ENCODE measurements around the gene PTPRG. TPM values are rescaled to one million over a fixed set of nuclear protein-coding genes. Genes with fewer than 3 reads are reported as not detected.

PTPRG gene
- total RNA-seq, 1 donor from 2014 or later: 0.22 TPM

- intact Hi-C loops (cut with micrococcal nuclease): no loop called here
- Mint-ChIP-seq H3K4me1 (peaks cover 11% of the 10 kb centered on the region), H3K27me3 (no peaks in the 10 kb centered on the region), H3K36me3 (ENCODE audit: low read depth) (no peaks in the 10 kb centered on the region), H3K9me3 (no peaks in the 10 kb centered on the region), H3K4me3 (no peak overlapping the region), H3K27ac (no peak overlapping the region)
- DNase-seq: no peak
- TF ChIP-seq CTCF (IDR thresholded peaks at IDR 0.05): no peak
- ChIA-PET POLR2A (no interaction called here), CTCF (no interaction called here)
- ATAC-seq (ENCODE audit: low read depth): no peak
These were observed 723.1 kb downstream of the PTPRG start for GRCh38 chr3:62284442-62284841.

GRCh38 chr3:62287392-62287927 lies 726.1 kb downstream of the PTPRG start:
- intact Hi-C loops (cut with micrococcal nuclease): no loop called here
- Mint-ChIP-seq H3K27ac (no peak overlapping the region), H3K27me3 (no peaks in the 10 kb centered on the region)

GRCh38 chr3:62289922-62290321 lies 728.6 kb downstream of the PTPRG start:
- intact Hi-C loops (cut with micrococcal nuclease): no loop called here
- H3K27me3 Mint-ChIP-seq: no peaks in the 10 kb centered on the region
- H3K4me3 Mint-ChIP-seq: no peak overlapping the region
- CTCF ChIA-PET: no interaction called here
- no peak overlapping the region for H3K27ac Mint-ChIP-seq
- no peak for TF ChIP-seq CTCF (IDR thresholded peaks at IDR 0.05)
- DNase-seq: no peak
- no peaks in the 10 kb centered on the region for H3K9me3 Mint-ChIP-seq
- POLR2A ChIA-PET: no interaction called here
- H3K36me3 Mint-ChIP-seq (ENCODE audit: low read depth): no peaks in the 10 kb centered on the region
- no peak for ATAC-seq (ENCODE audit: low read depth)
- H3K4me1 Mint-ChIP-seq: peaks cover 11% of the 10 kb centered on the region

More at GRCh38 chr3:62287392-62287927, 726.1 kb downstream of the PTPRG start:
- no peak for DNase-seq
- Mint-ChIP-seq H3K36me3 (ENCODE audit: low read depth) (no peaks in the 10 kb centered on the region), H3K9me3 (no peaks in the 10 kb centered on the region), H3K4me3 (no peak overlapping the region), H3K4me1 (peaks cover 11% of the 10 kb centered on the region)
- TF ChIP-seq CTCF (IDR thresholded peaks at IDR 0.05): no peak
- ATAC-seq (ENCODE audit: low read depth): no peak
- POLR2A ChIA-PET: no interaction called here
- CTCF ChIA-PET: no interaction called here

GRCh38 chr3:62293051-62293780 lies 731.8 kb downstream of the PTPRG start:
- ATAC-seq (ENCODE audit: low read depth) (no peak), DNase-seq (no peak)
- Mint-ChIP-seq H3K9me3 (no peaks in the 10 kb centered on the region), H3K4me1 (no peaks in the 10 kb centered on the region), H3K36me3 (ENCODE audit: low read depth) (no peaks in the 10 kb centered on the region), H3K4me3 (no peak overlapping the region), H3K27me3 (no peaks in the 10 kb centered on the region), H3K27ac (no peak overlapping the region)
- ChIA-PET POLR2A (no interaction called here), CTCF (no interaction called here)
- TF ChIP-seq CTCF (IDR thresholded peaks at IDR 0.05): no peak
- intact Hi-C loops (cut with micrococcal nuclease): no loop called here

- H3K36me3 Mint-ChIP-seq (ENCODE audit: low read depth): no peaks in the 10 kb centered on the region
- no peaks in the 10 kb centered on the region for H3K27me3 Mint-ChIP-seq
- ATAC-seq (ENCODE audit: low read depth) (no peak), DNase-seq (no peak)
- POLR2A ChIA-PET: no interaction called here
- no peak overlapping the region for H3K27ac Mint-ChIP-seq
- intact Hi-C loops (cut with micrococcal nuclease): no loop called here
- no peaks in the 10 kb centered on the region for H3K9me3 Mint-ChIP-seq
- no peak for TF ChIP-seq CTCF (IDR thresholded peaks at IDR 0.05)
- H3K4me1 Mint-ChIP-seq: no peaks in the 10 kb centered on the region
- H3K4me3 Mint-ChIP-seq: no peak overlapping the region
- CTCF ChIA-PET: no interaction called here
These were observed 734.2 kb downstream of the PTPRG start for GRCh38 chr3:62295571-62295970.

All from activated B cell treated with CpG ODN at 0.5 μM for 24 hours (primary cell).